PC-3 (cell line): ENCODE results near the gene ITSN1. TPM values are rescaled to one million over a fixed set of nuclear protein-coding genes. Genes with fewer than 3 reads are reported as not detected.

Experiments used
- ATAC-seq: fragments of 200-7000 bp; cut with Tn5 transposase; 2 replicates; pipeline ENCODE4 v1.9.1; 2020; ENCODE audit warnings: mild to moderate bottlenecking, moderate library complexity
- BruUV-seq: library from RNA; stranded (reverse); fragments of 400-500 nt; replicated peaks from 2 replicates; lab custom pipeline; 2021; lab: Mats Ljungman, UMichigan
- CTCF ChIA-PET: fragments of 300-600 bp; sonication (Branson Sonifier 250); formaldehyde crosslinking; loops from one replicate; lab custom pipeline; 2022; ENCODE audit warnings: antibody characterized with exemption; lab: Charles Lee
- POLR2A ChIA-PET: fragments of 300-600 bp; sonication (Branson Sonifier 250); formaldehyde crosslinking; loops from one replicate; lab custom pipeline; 2022; ENCODE audit warnings: antibody characterized with exemption; ENCODE audit not compliant: unreplicated experiment; lab: Charles Lee
- DNase-seq: peaks from one replicate; pipeline ENCODE4 v3.0.0-alpha.2; 2015
- H2AFZ ChIP-seq: fragments of 300-600 bp; sonication (generic); 2 replicates; pipeline ENCODE4 v1.6.0; 2016; ENCODE audit warnings: antibody characterized with exemption, low read length
- H3F3A ChIP-seq: fragments of 300-600 bp; sonication (generic); one replicate; pipeline ENCODE4 v1.6.0; 2017; ENCODE audit warnings: antibody characterized with exemption, low read length, control low read depth, mild to moderate bottlenecking; ENCODE audit not compliant: unreplicated experiment
- H3K27ac ChIP-seq: fragments of 300-600 bp; sonication (generic); 2 replicates; pipeline ENCODE4 v1.5.1; 2016; ENCODE audit warnings: mild to moderate bottlenecking, low read length
- H3K27me3 ChIP-seq: fragments of 300-600 bp; sonication (generic); 2 replicates; pipeline ENCODE4 v1.6.1; 2016; ENCODE audit warnings: low read length, mixed read lengths
- H3K36me3 ChIP-seq: fragments of 300-600 bp; sonication (generic); 2 replicates; pipeline ENCODE4 v1.6.1; 2016; ENCODE audit warnings: low read depth, mixed run types, low read length, mixed read lengths
- H3K4me1 ChIP-seq: fragments of 300-600 bp; sonication (generic); 2 replicates; pipeline ENCODE4 v1.5.1; 2016; ENCODE audit warnings: low read length; ENCODE audit not compliant: insufficient read depth
- H3K4me2 ChIP-seq: fragments of 300-600 bp; sonication (generic); 2 replicates; pipeline ENCODE4 v1.6.0; 2016; ENCODE audit warnings: low read length
- H3K4me3 ChIP-seq: fragments of 300-600 bp; sonication (generic); 2 replicates; pipeline ENCODE4 v1.5.1; 2016; ENCODE audit warnings: mild to moderate bottlenecking, low read length, mixed read lengths
- H3K79me2 ChIP-seq: fragments of 300-600 bp; sonication (generic); 2 replicates; pipeline ENCODE4 v1.6.1; 2017; ENCODE audit warnings: low read length, mixed read lengths
- H3K9ac ChIP-seq: fragments of 300-600 bp; sonication (generic); 2 replicates; pipeline ENCODE4 v1.6.0; 2016; ENCODE audit warnings: mild to moderate bottlenecking, low read length
- H3K9me2 ChIP-seq: fragments of 300-600 bp; sonication (generic); replicated peaks from 2 replicates; pipeline ENCODE4 v1.6.1; 2016; ENCODE audit warnings: mixed run types, low read length, mixed read lengths
- H3K9me3 ChIP-seq: fragments of 300-600 bp; sonication (generic); 2 replicates; pipeline ENCODE4 v1.6.1; 2016; ENCODE audit warnings: low read length, mixed read lengths
- H4K20me1 ChIP-seq: fragments of 300-600 bp; sonication (generic); 2 replicates; pipeline ENCODE4 v1.6.1; 2016; ENCODE audit warnings: low read length, mixed read lengths
- EZH2 ChIP-seq: fragments of 300-600 bp; sonication (generic); IDR thresholded peaks from one replicate; pipeline ENCODE4 v1.6.1; 2017; ENCODE audit warnings: antibody characterized with exemption, mild to moderate bottlenecking, low read length; ENCODE audit not compliant: unreplicated experiment
- EZH2phosphoT487 ChIP-seq: fragments of 300-600 bp; sonication (generic); IDR thresholded peaks from 2 replicates; pipeline ENCODE4 v1.6.1; 2018; ENCODE audit warnings: mild to moderate bottlenecking, antibody characterized with exemption, low read length, borderline replicate concordance
- intact Hi-C: fragments of 100-400 bp; cut with micrococcal nuclease; formaldehyde crosslinking; loops from 2 replicates; pipeline ENCODE4 v1.9.0; 2023
- total RNA-seq: library from RNA; depleted of rRNA; stranded (reverse); fragments of >200 nt; gene quantifications from 2 replicates; pipeline ENCODE4 v1.2.3, GENCODE V29; 2014
- TF ChIP-seq, protein P1 (sequence below): fragments of 300-600 bp; sonication (generic); conservative IDR thresholded peaks from 2 replicates; pipeline ENCODE4 v1.5.1; 2017; ENCODE audit warnings: antibody characterized with exemption, low read depth, mild to moderate bottlenecking, low read length

ITSN1 gene
- total RNA-seq, 1 experiment from 2014 or later = 45.6 TPM

DNA sequence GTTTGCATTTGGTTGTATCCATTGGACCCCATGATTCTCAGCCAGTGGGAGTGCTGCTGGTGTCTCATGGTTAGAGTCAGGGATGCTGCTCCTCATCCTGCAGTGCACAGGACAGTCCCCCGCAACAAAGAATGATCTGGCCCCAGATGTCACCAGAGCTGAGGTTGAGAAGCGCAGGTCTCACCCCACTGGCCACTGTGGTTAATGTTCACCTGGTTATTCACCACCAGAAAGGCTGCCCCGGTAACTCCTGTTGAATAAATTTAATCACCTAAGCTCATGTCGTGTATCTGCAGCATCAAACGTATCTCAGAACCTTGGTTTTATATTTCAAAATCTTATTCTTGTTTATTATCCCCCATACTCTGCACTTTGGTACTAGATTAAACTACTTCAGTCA, 197.5 kb downstream of the ITSN1 start:
- intact Hi-C loops = no loop called here
- DNase-seq = no peak
- no TSS peak for BruUV-seq

DNA sequence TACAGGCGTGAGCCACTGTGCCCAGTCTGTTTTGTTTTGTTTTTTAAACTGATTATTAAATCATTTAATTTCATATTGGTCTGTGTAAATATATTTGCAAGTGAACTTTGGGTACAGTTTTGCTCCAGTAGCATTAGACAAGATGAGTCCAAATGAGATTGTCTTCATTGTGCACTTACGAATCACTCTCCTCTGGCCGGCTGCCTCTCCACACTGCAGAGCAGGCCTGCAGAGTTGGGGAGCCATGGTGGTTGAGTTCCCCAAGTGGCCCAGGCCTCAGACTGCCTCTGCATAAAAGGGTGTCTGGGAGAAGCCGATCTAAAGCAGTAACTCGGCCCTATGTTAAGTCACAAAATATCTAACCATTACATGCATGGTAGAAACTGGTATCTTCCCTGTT, 198.5 kb downstream of the ITSN1 start:
- H3K27me3 ChIP-seq = no peaks in the 10 kb centered on the region
- no peak overlapping the region for H3K4me3 ChIP-seq
- CTCF ChIA-PET = no interaction called here
- H3K79me2 ChIP-seq = no peaks in the 10 kb centered on the region
- TF ChIP-seq, protein P1, sequence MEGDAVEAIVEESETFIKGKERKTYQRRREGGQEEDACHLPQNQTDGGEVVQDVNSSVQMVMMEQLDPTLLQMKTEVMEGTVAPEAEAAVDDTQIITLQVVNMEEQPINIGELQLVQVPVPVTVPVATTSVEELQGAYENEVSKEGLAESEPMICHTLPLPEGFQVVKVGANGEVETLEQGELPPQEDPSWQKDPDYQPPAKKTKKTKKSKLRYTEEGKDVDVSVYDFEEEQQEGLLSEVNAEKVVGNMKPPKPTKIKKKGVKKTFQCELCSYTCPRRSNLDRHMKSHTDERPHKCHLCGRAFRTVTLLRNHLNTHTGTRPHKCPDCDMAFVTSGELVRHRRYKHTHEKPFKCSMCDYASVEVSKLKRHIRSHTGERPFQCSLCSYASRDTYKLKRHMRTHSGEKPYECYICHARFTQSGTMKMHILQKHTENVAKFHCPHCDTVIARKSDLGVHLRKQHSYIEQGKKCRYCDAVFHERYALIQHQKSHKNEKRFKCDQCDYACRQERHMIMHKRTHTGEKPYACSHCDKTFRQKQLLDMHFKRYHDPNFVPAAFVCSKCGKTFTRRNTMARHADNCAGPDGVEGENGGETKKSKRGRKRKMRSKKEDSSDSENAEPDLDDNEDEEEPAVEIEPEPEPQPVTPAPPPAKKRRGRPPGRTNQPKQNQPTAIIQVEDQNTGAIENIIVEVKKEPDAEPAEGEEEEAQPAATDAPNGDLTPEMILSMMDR = no peak
- no peak for TF ChIP-seq EZH2
- TF ChIP-seq EZH2phosphoT487 = no peak
- H3K9me3 ChIP-seq = no peaks in the 10 kb centered on the region
- H3K9ac ChIP-seq = no peak overlapping the region
- H4K20me1 ChIP-seq = no peaks in the 10 kb centered on the region
- H3K27ac ChIP-seq = no peak overlapping the region
- no TSS peak for BruUV-seq
- ATAC-seq (no peak), DNase-seq (no peak)
- POLR2A ChIA-PET = no interaction called here
- no peaks in the 10 kb centered on the region for H3K36me3 ChIP-seq
- no peaks in the 10 kb centered on the region for H3K9me2 ChIP-seq
- intact Hi-C loops = no loop called here
- H3F3A ChIP-seq = no peaks in the 10 kb centered on the region
- H3K4me2 ChIP-seq = no peak overlapping the region
- H2AFZ ChIP-seq = no peak overlapping the region
- H3K4me1 ChIP-seq = no peaks in the 10 kb centered on the region

More for the DNA sequence above, 197.5 kb downstream of the ITSN1 start:
- no peak overlapping the region for H3K27ac ChIP-seq
- H3K9ac ChIP-seq = no peak overlapping the region
- ChIA-PET CTCF (no interaction called here), POLR2A (interaction anchor here (0.6 kb wide), 1 partner anchor 136 kb away, joined by 3 read pairs; no protein-coding TSS in a partner anchor)
- H3K27me3 ChIP-seq = no peaks in the 10 kb centered on the region
- no peaks in the 10 kb centered on the region for H3K9me2 ChIP-seq
- H3F3A ChIP-seq = no peaks in the 10 kb centered on the region
- no peak overlapping the region for H3K4me3 ChIP-seq
- no peaks in the 10 kb centered on the region for H4K20me1 ChIP-seq
- H2AFZ ChIP-seq = no peak overlapping the region
- H3K9me3 ChIP-seq = no peaks in the 10 kb centered on the region
- no peak overlapping the region for H3K4me2 ChIP-seq
- TF ChIP-seq EZH2 (no peak), EZH2phosphoT487 (no peak)
- TF ChIP-seq, protein P1 = no peak
- no peaks in the 10 kb centered on the region for H3K36me3 ChIP-seq
- no peak for ATAC-seq
- no peaks in the 10 kb centered on the region for H3K79me2 ChIP-seq
- H3K4me1 ChIP-seq = no peaks in the 10 kb centered on the region

DNA sequence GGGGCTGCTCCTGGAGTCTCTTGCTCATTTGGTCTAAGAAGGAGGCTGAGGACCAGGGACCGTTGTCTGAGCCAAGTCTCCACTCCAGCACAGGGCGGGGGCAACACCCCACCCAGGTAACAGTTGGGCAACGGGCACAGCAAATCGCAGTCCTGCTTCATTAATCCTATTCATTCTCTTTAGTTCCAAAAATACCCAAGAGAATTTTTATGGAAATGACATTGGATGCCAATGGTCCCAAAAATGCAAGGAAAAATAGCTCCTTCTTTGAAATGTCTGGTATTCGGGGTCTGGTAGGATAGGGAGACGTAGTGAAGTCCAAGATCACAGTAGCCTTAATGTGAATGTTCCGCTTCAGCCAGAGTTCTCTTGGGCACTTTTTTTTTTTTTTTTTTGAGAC, 199.3 kb downstream of the ITSN1 start:
- Histone ChIP-seq H3K79me2 (no peaks in the 10 kb centered on the region), H3K4me3 (no peak overlapping the region), H3K4me1 (no peaks in the 10 kb centered on the region), H2AFZ (no peak overlapping the region), H3K27me3 (no peaks in the 10 kb centered on the region), H3K9me2 (no peaks in the 10 kb centered on the region), H3F3A (no peaks in the 10 kb centered on the region), H3K36me3 (no peaks in the 10 kb centered on the region), H4K20me1 (no peaks in the 10 kb centered on the region), H3K9me3 (no peaks in the 10 kb centered on the region), H3K4me2 (no peak overlapping the region), H3K27ac (no peak overlapping the region), H3K9ac (no peak overlapping the region)
- no peak for TF ChIP-seq EZH2
- TF ChIP-seq, protein P1 = no peak
- TF ChIP-seq EZH2phosphoT487 = no peak
- DNase-seq = no peak
- POLR2A ChIA-PET = interaction anchor here (0.7 kb wide), 1 partner anchor 61 kb away, joined by 13 read pairs; no protein-coding TSS in a partner anchor
- intact Hi-C loops = no loop called here
- no TSS peak for BruUV-seq
- CTCF ChIA-PET = no interaction called here
- no peak for ATAC-seq
